ENCODE data around the gene CDC5L.

Gene CDC5L

DNA sequence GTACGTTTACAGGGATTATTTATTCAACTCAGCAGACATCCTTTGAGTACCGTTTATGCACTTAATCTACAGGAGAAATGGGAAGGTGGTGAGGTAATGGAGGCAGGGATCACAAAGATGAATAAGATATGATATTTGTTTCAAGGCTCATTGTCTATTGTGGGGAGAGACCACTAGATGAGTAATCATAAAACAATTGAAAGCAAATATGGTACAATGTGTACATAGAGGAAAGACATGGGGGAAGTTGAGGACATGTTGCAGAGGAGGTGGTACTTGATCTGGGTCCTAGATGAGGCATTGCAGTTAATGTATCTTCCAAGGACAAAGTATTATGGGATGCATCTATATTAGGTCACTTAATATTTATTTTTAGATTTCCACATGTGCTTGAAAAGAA lies 13.7 kb upstream of the CDC5L start:
- DNase-seq (ENCODE audit: low spot score) = no peak
- TF ChIP-seq, protein P1, sequence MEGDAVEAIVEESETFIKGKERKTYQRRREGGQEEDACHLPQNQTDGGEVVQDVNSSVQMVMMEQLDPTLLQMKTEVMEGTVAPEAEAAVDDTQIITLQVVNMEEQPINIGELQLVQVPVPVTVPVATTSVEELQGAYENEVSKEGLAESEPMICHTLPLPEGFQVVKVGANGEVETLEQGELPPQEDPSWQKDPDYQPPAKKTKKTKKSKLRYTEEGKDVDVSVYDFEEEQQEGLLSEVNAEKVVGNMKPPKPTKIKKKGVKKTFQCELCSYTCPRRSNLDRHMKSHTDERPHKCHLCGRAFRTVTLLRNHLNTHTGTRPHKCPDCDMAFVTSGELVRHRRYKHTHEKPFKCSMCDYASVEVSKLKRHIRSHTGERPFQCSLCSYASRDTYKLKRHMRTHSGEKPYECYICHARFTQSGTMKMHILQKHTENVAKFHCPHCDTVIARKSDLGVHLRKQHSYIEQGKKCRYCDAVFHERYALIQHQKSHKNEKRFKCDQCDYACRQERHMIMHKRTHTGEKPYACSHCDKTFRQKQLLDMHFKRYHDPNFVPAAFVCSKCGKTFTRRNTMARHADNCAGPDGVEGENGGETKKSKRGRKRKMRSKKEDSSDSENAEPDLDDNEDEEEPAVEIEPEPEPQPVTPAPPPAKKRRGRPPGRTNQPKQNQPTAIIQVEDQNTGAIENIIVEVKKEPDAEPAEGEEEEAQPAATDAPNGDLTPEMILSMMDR (IDR thresholded peaks at IDR 0.05; ENCODE audit: borderline replicate concordance, control extremely low read depth, extremely low read depth, insufficient read depth, missing control alignments) = no peak
- in situ Hi-C loops (cut with MboI; ENCODE audit: low sequenced_read_pairs, unreplicated experiment) = no loop called here

DNA sequence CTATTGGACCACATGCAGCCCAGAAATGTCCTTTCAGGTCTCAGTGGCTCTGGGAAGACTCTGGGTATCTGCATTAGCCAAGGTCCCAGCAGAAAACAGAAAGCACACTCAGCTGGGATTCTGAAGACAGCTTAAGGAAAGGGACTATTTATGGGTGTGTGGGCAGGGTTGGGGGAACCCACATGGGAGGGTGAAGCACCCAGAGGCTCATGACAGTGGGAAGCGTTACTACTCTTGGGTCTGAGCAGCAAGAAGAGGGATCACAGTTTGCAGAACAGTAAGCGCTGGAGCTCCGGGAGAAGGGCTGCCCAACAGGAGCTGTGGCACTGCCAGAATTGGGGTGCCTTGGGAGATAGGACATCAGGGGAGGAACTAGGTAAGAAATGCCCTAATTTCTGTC lies 12.4 kb upstream of the CDC5L start:
- TF ChIP-seq, protein P1 (IDR thresholded peaks at IDR 0.05; ENCODE audit: borderline replicate concordance, control extremely low read depth, extremely low read depth, insufficient read depth, missing control alignments) = no peak
- no peak for DNase-seq (ENCODE audit: low spot score)

DNA sequence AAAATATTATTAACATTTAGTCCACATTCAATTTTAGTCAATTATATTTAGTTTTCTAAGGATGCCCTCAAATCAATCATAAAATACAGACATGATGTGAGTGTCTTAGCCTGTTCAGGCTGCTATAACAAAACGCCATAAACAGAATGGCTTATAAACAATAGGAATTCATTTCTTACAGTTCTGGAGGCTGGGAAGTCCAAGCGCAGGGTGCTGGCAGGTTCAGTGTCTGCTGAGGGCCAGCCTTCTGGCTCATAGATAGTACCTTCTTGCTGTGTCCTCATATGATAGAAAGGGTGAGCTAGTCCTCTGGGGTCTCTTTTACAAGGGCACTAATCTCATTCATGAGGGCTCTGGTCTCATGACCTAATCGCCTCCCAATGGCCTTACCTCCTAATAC lies 10.0 kb upstream of the CDC5L start:
- DNase-seq (ENCODE audit: low spot score) = no peak
- TF ChIP-seq, protein P1 (IDR thresholded peaks at IDR 0.05; ENCODE audit: borderline replicate concordance, control extremely low read depth, extremely low read depth, insufficient read depth, missing control alignments) = no peak
- in situ Hi-C loops (cut with MboI; ENCODE audit: low sequenced_read_pairs, unreplicated experiment) = no loop called here

More for the DNA sequence above, 12.4 kb upstream of the CDC5L start:
- in situ Hi-C loops (cut with MboI; ENCODE audit: low sequenced_read_pairs, unreplicated experiment) = no loop called here

DNA sequence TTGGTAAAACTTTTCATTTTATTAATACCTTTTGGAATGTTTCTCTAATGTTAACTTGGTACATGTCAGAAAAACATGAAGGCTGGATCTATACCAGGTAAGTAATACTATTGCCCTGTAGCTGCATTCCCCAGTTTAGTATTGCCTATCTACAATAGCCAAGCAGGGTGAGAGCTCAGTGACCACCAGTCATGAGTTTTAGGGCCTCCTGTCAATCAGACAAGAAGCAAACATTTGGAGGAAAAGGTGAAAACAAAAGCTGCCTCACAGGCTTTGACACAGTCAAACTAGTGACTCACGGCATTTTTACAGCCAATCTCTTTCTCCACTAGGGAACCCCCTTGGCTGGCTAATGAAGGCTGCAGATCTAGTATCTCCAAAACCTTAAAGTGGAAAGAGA lies 9.5 kb upstream of the CDC5L start:
- TF ChIP-seq, protein P1 (IDR thresholded peaks at IDR 0.05; ENCODE audit: borderline replicate concordance, control extremely low read depth, extremely low read depth, insufficient read depth, missing control alignments) = no peak
- in situ Hi-C loops (cut with MboI; ENCODE audit: low sequenced_read_pairs, unreplicated experiment) = no loop called here
- DNase-seq (ENCODE audit: low spot score) = no peak

DNA sequence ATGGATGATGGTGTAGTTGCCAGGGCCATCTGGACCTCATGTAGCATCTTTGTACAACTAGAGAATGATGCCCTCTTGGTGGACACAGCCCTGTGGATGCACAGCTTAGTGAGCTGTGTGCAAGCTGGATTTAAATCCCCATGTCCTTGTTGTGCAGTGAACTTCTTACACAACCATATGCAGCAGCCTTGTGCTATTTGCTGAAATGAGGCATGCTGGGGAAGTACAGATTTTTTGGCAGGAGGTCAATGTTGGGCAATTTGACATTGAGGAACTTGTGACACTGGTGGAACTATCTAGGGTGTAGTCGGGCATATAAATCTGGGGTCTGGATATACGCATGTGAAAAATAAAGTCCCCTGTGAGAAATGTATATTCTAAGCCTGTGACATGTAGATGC lies 5.8 kb upstream of the CDC5L start:
- TF ChIP-seq, protein P1 (IDR thresholded peaks at IDR 0.05; ENCODE audit: borderline replicate concordance, control extremely low read depth, extremely low read depth, insufficient read depth, missing control alignments) = no peak
- in situ Hi-C loops (cut with MboI; ENCODE audit: low sequenced_read_pairs, unreplicated experiment) = no loop called here
- DNase-seq (ENCODE audit: low spot score) = no peak

DNA sequence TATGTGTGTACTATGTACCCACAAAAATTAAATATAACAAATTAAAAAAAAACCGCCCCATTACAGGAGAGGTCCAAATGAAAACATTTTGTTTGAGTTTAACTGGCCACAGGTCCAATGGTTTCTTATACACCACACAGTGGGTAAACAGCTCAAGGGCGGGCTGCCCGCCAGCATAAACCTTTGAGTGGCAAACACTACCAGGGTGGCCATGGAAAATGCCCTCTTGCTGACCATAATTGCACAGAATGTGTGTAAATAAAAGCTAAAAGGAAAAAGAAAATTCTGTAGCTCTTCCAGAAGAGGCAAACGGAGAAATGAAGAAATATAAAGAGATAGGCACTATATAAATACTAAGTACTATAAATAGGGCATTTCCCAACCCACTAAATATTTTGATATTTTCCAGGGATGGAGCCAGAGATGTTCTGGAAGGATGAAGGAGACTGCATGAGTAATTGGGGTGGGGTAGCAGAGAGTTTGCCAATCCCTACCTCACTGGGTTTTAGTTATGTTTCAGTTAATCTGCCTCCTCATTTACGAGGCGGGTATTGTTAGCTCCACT lies 1.1 kb upstream of the CDC5L start:
- no peak for DNase-seq (ENCODE audit: low spot score)
- TF ChIP-seq, protein P1 (IDR thresholded peaks at IDR 0.05; ENCODE audit: borderline replicate concordance, control extremely low read depth, extremely low read depth, insufficient read depth, missing control alignments) = no peak
- in situ Hi-C loops (cut with MboI; ENCODE audit: low sequenced_read_pairs, unreplicated experiment) = no loop called here
